IMR-90 (cell line): ENCODE data around the gene SBF2. TPM values are rescaled to one million over a fixed set of nuclear protein-coding genes. Genes with fewer than 3 reads are reported as not detected.

Experiments used
- ATAC-seq: fragments of 200-7000 bp; cut with Tn5 transposase; 2 replicates; pipeline ENCODE4 v1.9.1; 2020; ENCODE audit warnings: low read depth, mild to moderate bottlenecking, moderate library complexity
- BruUV-seq: library from RNA; stranded (reverse); fragments of 400-500 nt; replicated peaks from 2 replicates; lab custom pipeline; 2021; lab: Mats Ljungman, UMichigan
- CTCF ChIA-PET: fragments of 300-600 bp; formaldehyde crosslinking; extraction: SDS; loops from one replicate; lab custom pipeline; 2021; ENCODE audit warnings: antibody characterized with exemption; lab: Yijun Ruan, JAX
- POLR2A ChIA-PET: fragments of 300-600 bp; sonication (Branson Sonifier 250); formaldehyde crosslinking; loops from one replicate; lab custom pipeline; 2022; ENCODE audit warnings: antibody characterized with exemption; ENCODE audit not compliant: unreplicated experiment; lab: Charles Lee
- DNase-seq: peaks from one replicate; pipeline ENCODE4 v3.0.0; 2013
- H2AFZ ChIP-seq: replicated peaks from 2 replicates; pipeline ENCODE3; 2013; ENCODE audit warnings: low read length, mild to moderate bottlenecking; ENCODE audit not compliant: poor library complexity
- H2AK5ac ChIP-seq: 2 replicates; pipeline ENCODE4 v1.6.1; 2013; ENCODE audit warnings: low read depth, low read length, inconsistent platforms
- H2AK9ac ChIP-seq: replicated peaks from 2 replicates; pipeline ENCODE3; 2013; ENCODE audit warnings: mild to moderate bottlenecking, low read depth, low read length, moderate library complexity; ENCODE audit not compliant: poor library complexity
- H2BK120ac ChIP-seq: 2 replicates; pipeline ENCODE4 v1.6.1; 2013; ENCODE audit warnings: low read depth, low read length, inconsistent platforms
- H2BK15ac ChIP-seq: 3 replicates; pipeline ENCODE4 v1.6.1; 2013; ENCODE audit warnings: low read depth, low read length, inconsistent platforms
- H2BK20ac ChIP-seq: 2 replicates; pipeline ENCODE4 v1.6.1; 2013; ENCODE audit warnings: low read depth, mild to moderate bottlenecking, inconsistent platforms, low read length, moderate library complexity
- H2BK5ac ChIP-seq: 2 replicates; pipeline ENCODE4 v1.6.1; 2013; ENCODE audit warnings: mild to moderate bottlenecking, low read depth, low read length, inconsistent platforms; ENCODE audit not compliant: poor library complexity, severe bottlenecking
- H3K14ac ChIP-seq: replicated peaks from 2 replicates; pipeline ENCODE4 v1.6.1; 2013; ENCODE audit warnings: low read depth, low read length, inconsistent platforms
- H3K18ac ChIP-seq: 2 replicates; pipeline ENCODE4 v1.6.1; 2013; ENCODE audit warnings: low read depth, low read length, control low read depth
- H3K23ac ChIP-seq: 2 replicates; pipeline ENCODE4 v1.6.1; 2013; ENCODE audit warnings: low read depth, low read length, inconsistent platforms
- H3K27ac ChIP-seq: 2 replicates; pipeline ENCODE4 v1.5.1; 2013; ENCODE audit warnings: mild to moderate bottlenecking, control low read depth, low read length; ENCODE audit not compliant: insufficient read depth
- H3K27me3 ChIP-seq: 2 replicates; pipeline ENCODE4 v1.6.1; 2013; ENCODE audit warnings: low read length; ENCODE audit not compliant: control insufficient read depth, insufficient read depth
- H3K36me3 ChIP-seq: 2 replicates; pipeline ENCODE4 v1.6.1; 2013; ENCODE audit warnings: low read length, mixed read lengths; ENCODE audit not compliant: control insufficient read depth, insufficient read depth
- H3K4ac ChIP-seq: 2 replicates; pipeline ENCODE4 v1.6.1; 2013; ENCODE audit warnings: low read depth, low read length, inconsistent platforms
- H3K4me1 ChIP-seq: 2 replicates; pipeline ENCODE4 v1.6.1; 2013; ENCODE audit warnings: low read length, mixed read lengths; ENCODE audit not compliant: control insufficient read depth, insufficient read depth
- H3K4me2 ChIP-seq: 2 replicates; pipeline ENCODE4 v1.6.1; 2013; ENCODE audit warnings: low read depth, mild to moderate bottlenecking, control low read depth, low read length, moderate library complexity
- H3K4me3 ChIP-seq: 2 replicates; pipeline ENCODE4 v1.5.1; 2013; ENCODE audit warnings: low read depth, mild to moderate bottlenecking, control low read depth, low read length, moderate library complexity; ENCODE audit not compliant: insufficient read depth
- H3K56ac ChIP-seq: 2 replicates; pipeline ENCODE4 v1.6.1; 2013; ENCODE audit warnings: low read length, inconsistent platforms; ENCODE audit not compliant: insufficient read depth; ENCODE audit errors: extremely low read depth
- H3K79me1 ChIP-seq, 2 experiments: 2 replicates each; pipeline ENCODE4 v1.6.1; 2013; ENCODE audit warnings: low read length in 2 of 2, inconsistent platforms in 1 of 2, low read depth in 1 of 2
- H3K9ac ChIP-seq: 2 replicates; pipeline ENCODE4 v1.6.1; 2013; ENCODE audit warnings: low read depth, low read length, control low read depth
- H3K9me1 ChIP-seq: 2 replicates; pipeline ENCODE4 v1.6.1; 2013; ENCODE audit warnings: low read length, inconsistent platforms; ENCODE audit not compliant: insufficient read depth
- H3K9me3 ChIP-seq: 2 replicates; pipeline ENCODE4 v1.6.1; 2013; ENCODE audit warnings: low read length; ENCODE audit not compliant: control insufficient read depth, insufficient read depth
- H4K20me1 ChIP-seq: 2 replicates; pipeline ENCODE4 v1.6.1; 2013; ENCODE audit warnings: low read length, inconsistent platforms; ENCODE audit not compliant: insufficient read depth
- H4K5ac ChIP-seq: 2 replicates; pipeline ENCODE4 v1.6.1; 2013; ENCODE audit warnings: mild to moderate bottlenecking, low read depth, low read length, control low read depth
- H4K8ac ChIP-seq, 2 experiments: 2 replicates each; pipeline ENCODE4 v1.6.1; 2013; ENCODE audit warnings: low read depth in 2 of 2, low read length in 2 of 2, control low read depth in 1 of 2, inconsistent platforms in 1 of 2
- H4K91ac ChIP-seq: 2 replicates; pipeline ENCODE4 v1.6.1; 2013; ENCODE audit warnings: low read depth, low read length, inconsistent platforms; ENCODE audit not compliant: insufficient read depth
- BHLHE40 ChIP-seq: fragments of 150-350 bp; IDR thresholded peaks from 2 replicates; pipeline ENCODE4 v1.6.1; 2016; ENCODE audit warnings: mild to moderate bottlenecking, low read depth, low read length
- MAFK ChIP-seq: IDR thresholded peaks from 2 replicates; pipeline ENCODE4 v1.6.1; 2012; ENCODE audit warnings: low read depth, low read length, improper control_type of control experiment
- MAZ ChIP-seq: IDR thresholded peaks from 2 replicates; pipeline ENCODE4 v1.6.1; 2012; ENCODE audit warnings: low read depth, mild to moderate bottlenecking, low read length, improper control_type of control experiment, moderate library complexity, borderline replicate concordance
- MXI1 ChIP-seq: IDR thresholded peaks from 2 replicates; pipeline ENCODE4 v1.6.1; 2012; ENCODE audit warnings: low read depth, mild to moderate bottlenecking, low read length, moderate library complexity, borderline replicate concordance
- NFE2L2 ChIP-seq: fragments of 150-350 bp; IDR thresholded peaks from 2 replicates; pipeline ENCODE4 v1.6.1; 2016; ENCODE audit warnings: low read depth, mild to moderate bottlenecking, low read length
- POLR2A ChIP-seq: IDR thresholded peaks from 2 replicates; pipeline ENCODE4 v1.6.1; 2012; ENCODE audit warnings: mild to moderate bottlenecking, low read depth, low read length
- RCOR1 ChIP-seq: IDR thresholded peaks from 2 replicates; pipeline ENCODE4 v1.6.1; 2012; ENCODE audit warnings: mild to moderate bottlenecking, low read length, improper control_type of control experiment; ENCODE audit not compliant: insufficient replicate concordance
- RFX5 ChIP-seq: IDR thresholded peaks from 2 replicates; pipeline ENCODE4 v1.8.0; 2012; ENCODE audit warnings: low read depth, mild to moderate bottlenecking, low read length, moderate library complexity
- SMC3 ChIP-seq: fragments of 150-350 bp; IDR thresholded peaks from 2 replicates; pipeline ENCODE4 v1.6.1; 2016; ENCODE audit warnings: low read depth, mild to moderate bottlenecking, antibody characterized with exemption, low read length, moderate library complexity
- WGBS, 2 experiments: methylation state at CpG; one replicate each; pipeline versions ENCODE4 v1.1.5 to v1.1.7; 2013; ENCODE audit warnings: missing lambda C conversion rate in 2 of 2; ENCODE audit not compliant: insufficient read length in 1 of 2; ENCODE audit errors: extremely low coverage in 2 of 2; 5-methylcytosine and 5-hydroxymethylcytosine counted together
- dilution Hi-C: fragments of 300-500 bp; cut with HindIII; formaldehyde crosslinking; loops from one replicate; pipeline ENCODE4 v1.14.3; 2018; ENCODE audit warnings: low sequenced_read_pairs; ENCODE audit not compliant: unreplicated experiment
- in situ Hi-C: fragments of 300-500 bp; cut with MboI; formaldehyde crosslinking; loops from 3 replicates; pipeline ENCODE4 v1.14.3; 2019; ENCODE audit warnings: low sequenced_read_pairs, inconsistent platforms, mixed read lengths
- intact Hi-C: fragments of 100-400 bp; cut with micrococcal nuclease; formaldehyde crosslinking; loops from 2 replicates; pipeline ENCODE4 v1.10.0; 2022
- polyA plus RNA-seq, 3 experiments: library from polyadenylated mRNA; depleted of rRNA; stranded (reverse); fragments of >200 nt; gene quantifications; 2 replicates each; pipeline ENCODE4 v1.2.3, GENCODE V29; 2012; ENCODE audit warnings: low replicate concordance in 1 of 3
- total RNA-seq: library from RNA; depleted of rRNA; stranded (reverse); fragments of >200 nt; gene quantifications from 2 replicates; pipeline ENCODE4 v1.2.3, GENCODE V29; 2012
- TF ChIP-seq, protein P1 (sequence below): conservative IDR thresholded peaks from 2 replicates; pipeline ENCODE4 v1.5.1; 2012; ENCODE audit warnings: mild to moderate bottlenecking, low read depth, low read length, improper control_type of control experiment
- TF ChIP-seq, protein P2 (sequence below): fragments of 150-350 bp; IDR thresholded peaks from 2 replicates; pipeline ENCODE4 v1.6.1; 2016; ENCODE audit warnings: low read depth, mild to moderate bottlenecking, low read length, moderate library complexity, borderline replicate concordance
- TF ChIP-seq, protein P3 (sequence below): fragments of 150-350 bp; IDR thresholded peaks from 2 replicates; pipeline ENCODE4 v1.6.1; 2017; ENCODE audit warnings: mild to moderate bottlenecking, antibody characterized with exemption, low read length, low read depth

Gene SBF2
- total and polyA plus RNA-seq, 2 of the 4 experiments (the other 2 are of a cell fraction), result 23.8 to 51.8 TPM

DNA sequence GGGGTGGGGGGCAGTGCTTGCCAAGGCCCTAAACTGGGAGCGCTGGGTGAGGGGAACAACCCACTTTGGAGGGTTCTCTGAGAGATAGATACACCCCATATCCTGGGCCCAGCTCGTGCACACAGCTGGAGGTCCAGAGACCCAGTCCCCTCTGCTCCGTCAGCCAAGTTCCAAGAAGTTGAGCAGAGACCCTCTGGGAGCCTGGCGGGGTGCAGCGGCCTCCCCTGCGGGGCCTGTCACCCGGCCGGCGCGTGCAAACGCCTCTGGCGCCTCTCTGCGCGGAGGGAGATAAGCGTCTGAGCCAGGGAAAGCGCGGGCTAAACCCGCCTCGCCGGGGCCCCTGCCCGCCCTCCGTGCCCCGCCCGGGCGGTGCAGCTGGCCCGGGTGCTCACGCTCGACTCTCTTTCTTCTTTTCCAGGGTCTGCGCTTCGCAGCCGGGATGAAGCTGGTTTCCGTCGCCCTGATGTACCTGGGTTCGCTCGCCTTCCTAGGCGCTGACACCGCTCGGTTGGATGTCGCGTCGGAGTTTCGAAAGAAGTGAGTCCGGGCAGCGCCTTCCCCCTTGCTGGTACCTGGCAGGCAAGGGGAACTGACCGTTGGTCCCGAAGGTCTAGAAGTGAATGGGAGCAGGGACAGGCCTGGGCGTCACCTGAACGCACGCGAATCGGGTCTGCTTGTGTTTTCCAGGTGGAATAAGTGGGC lies 11.4 kb upstream of the SBF2 start:
- WGBS, 2 experiments, result 0% methylated on average over 32 of the region's 51 CpGs; no CpG with 5 or more reads in 1 of the 2 experiments
- Histone ChIP-seq H3K79me1 (peaks cover 4 to 42% of the 10 kb centered on the region in 2 experiments), H3K4me1 (peaks cover 10% of the 10 kb centered on the region), H4K91ac (peak overlapping the region; percentile 34; the same call in 1 of the 2 replicates), H3K4me3 (peak overlapping the region; percentile 65), H3K27ac (peak overlapping the region; percentile 90), H2AK9ac (peak overlapping the region; percentile 89), H3K14ac (peak overlapping the region; percentile 98), H3K4ac (peak overlapping the region; percentile 83), H4K5ac (peak overlapping the region; percentile 3; the same call in 1 of the 2 replicates), H3K56ac (peak overlapping the region; percentile 92), H2AFZ (peak overlapping the region; percentile 71), H3K18ac (peak overlapping the region; percentile 21), H2BK20ac (no peak overlapping the region), H2AK5ac (peak overlapping the region; percentile 25), H3K9me3 (no peaks in the 10 kb centered on the region), H4K8ac (peak overlapping the region; percentile 24 to 37; a peak in 3 of 4 replicates), H3K27me3 (no peaks in the 10 kb centered on the region), H2BK5ac (peak overlapping the region; percentile 92), H3K23ac (peak overlapping the region; percentile 98), H3K4me2 (peak overlapping the region; percentile 48; the same call in 1 of the 2 replicates), H2BK120ac (peak overlapping the region; percentile 38; the same call in 1 of the 2 replicates), H3K9me1 (peaks cover 4% of the 10 kb centered on the region; the same call in 1 of the 2 replicates), H4K20me1 (peaks cover 43% of the 10 kb centered on the region), H3K36me3 (peaks cover 22% of the 10 kb centered on the region), H2BK15ac (no peak overlapping the region), H3K9ac (peak overlapping the region; percentile 76)
- intact Hi-C loops (loop anchor here (2.0 to 10.0 kb wide), 4 partner anchors 191 to 547 kb away; no protein-coding TSS in a partner anchor), dilution Hi-C loops (no loop called here), in situ Hi-C loops (loop anchor here (10.0 to 25.0 kb wide), 2 partner anchors 331 to 693 kb away; no protein-coding TSS in a partner anchor)
- ChIA-PET POLR2A (interaction anchor here (0.6 to 2.3 kb wide), 24 partner anchors 10 to 1364 kb away, joined by 3 to 18 read pairs (median 4); partner anchors contain the start of gene WEE1), CTCF (interaction anchor here (1.0 to 2.1 kb wide), 5 partner anchors 10 to 547 kb away, joined by 4 to 5 read pairs (median 5); no protein-coding TSS in a partner anchor)
- BruUV-seq, result no TSS peak
- ATAC-seq (no peak; the same call in 1 of the 2 replicates), DNase-seq (peak; percentile 9)
- TF ChIP-seq, protein P1, sequence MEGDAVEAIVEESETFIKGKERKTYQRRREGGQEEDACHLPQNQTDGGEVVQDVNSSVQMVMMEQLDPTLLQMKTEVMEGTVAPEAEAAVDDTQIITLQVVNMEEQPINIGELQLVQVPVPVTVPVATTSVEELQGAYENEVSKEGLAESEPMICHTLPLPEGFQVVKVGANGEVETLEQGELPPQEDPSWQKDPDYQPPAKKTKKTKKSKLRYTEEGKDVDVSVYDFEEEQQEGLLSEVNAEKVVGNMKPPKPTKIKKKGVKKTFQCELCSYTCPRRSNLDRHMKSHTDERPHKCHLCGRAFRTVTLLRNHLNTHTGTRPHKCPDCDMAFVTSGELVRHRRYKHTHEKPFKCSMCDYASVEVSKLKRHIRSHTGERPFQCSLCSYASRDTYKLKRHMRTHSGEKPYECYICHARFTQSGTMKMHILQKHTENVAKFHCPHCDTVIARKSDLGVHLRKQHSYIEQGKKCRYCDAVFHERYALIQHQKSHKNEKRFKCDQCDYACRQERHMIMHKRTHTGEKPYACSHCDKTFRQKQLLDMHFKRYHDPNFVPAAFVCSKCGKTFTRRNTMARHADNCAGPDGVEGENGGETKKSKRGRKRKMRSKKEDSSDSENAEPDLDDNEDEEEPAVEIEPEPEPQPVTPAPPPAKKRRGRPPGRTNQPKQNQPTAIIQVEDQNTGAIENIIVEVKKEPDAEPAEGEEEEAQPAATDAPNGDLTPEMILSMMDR, result no peak
- no peak for TF ChIP-seq MAZ
- no peak for TF ChIP-seq NFE2L2
- TF ChIP-seq, protein P2, sequence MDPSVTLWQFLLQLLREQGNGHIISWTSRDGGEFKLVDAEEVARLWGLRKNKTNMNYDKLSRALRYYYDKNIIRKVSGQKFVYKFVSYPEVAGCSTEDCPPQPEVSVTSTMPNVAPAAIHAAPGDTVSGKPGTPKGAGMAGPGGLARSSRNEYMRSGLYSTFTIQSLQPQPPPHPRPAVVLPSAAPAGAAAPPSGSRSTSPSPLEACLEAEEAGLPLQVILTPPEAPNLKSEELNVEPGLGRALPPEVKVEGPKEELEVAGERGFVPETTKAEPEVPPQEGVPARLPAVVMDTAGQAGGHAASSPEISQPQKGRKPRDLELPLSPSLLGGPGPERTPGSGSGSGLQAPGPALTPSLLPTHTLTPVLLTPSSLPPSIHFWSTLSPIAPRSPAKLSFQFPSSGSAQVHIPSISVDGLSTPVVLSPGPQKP, result no peak
- TF ChIP-seq BHLHE40, result peak; percentile 17; the same call in 1 of the 2 replicates
- no peak for TF ChIP-seq RCOR1
- TF ChIP-seq MAFK, result no peak
- TF ChIP-seq SMC3, result no peak
- no peak for TF ChIP-seq RFX5
- no peak for TF ChIP-seq POLR2A
- 0 out of 2 replicates have a peak, but pooled peaks have one; percentile 26 for TF ChIP-seq MXI1
- TF ChIP-seq, protein P3, sequence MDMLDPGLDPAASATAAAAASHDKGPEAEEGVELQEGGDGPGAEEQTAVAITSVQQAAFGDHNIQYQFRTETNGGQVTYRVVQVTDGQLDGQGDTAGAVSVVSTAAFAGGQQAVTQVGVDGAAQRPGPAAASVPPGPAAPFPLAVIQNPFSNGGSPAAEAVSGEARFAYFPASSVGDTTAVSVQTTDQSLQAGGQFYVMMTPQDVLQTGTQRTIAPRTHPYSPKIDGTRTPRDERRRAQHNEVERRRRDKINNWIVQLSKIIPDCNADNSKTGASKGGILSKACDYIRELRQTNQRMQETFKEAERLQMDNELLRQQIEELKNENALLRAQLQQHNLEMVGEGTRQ, result no peak
